ENCODE results near the gene POP7.

GRCh38 chr7:100673942-100674410 lies 31.9 kb upstream of the POP7 start:
- TF ChIP-seq POLR2A (IDR thresholded peaks at IDR 0.05) = no peak
- no peak for TF ChIP-seq CTCF (IDR thresholded peaks at IDR 0.05)
